Measurements from ENCODE around the gene DLGAP4. TPM values are rescaled to one million over a fixed set of nuclear protein-coding genes. Genes with fewer than 3 reads are reported as not detected.

The DLGAP4 gene
- total and polyA plus RNA-seq, 2 of the 8 experiments (the other 6 are each of a cell fraction or from before 2014, with no cell fraction given) = 41.2 to 57.2 TPM

DNA sequence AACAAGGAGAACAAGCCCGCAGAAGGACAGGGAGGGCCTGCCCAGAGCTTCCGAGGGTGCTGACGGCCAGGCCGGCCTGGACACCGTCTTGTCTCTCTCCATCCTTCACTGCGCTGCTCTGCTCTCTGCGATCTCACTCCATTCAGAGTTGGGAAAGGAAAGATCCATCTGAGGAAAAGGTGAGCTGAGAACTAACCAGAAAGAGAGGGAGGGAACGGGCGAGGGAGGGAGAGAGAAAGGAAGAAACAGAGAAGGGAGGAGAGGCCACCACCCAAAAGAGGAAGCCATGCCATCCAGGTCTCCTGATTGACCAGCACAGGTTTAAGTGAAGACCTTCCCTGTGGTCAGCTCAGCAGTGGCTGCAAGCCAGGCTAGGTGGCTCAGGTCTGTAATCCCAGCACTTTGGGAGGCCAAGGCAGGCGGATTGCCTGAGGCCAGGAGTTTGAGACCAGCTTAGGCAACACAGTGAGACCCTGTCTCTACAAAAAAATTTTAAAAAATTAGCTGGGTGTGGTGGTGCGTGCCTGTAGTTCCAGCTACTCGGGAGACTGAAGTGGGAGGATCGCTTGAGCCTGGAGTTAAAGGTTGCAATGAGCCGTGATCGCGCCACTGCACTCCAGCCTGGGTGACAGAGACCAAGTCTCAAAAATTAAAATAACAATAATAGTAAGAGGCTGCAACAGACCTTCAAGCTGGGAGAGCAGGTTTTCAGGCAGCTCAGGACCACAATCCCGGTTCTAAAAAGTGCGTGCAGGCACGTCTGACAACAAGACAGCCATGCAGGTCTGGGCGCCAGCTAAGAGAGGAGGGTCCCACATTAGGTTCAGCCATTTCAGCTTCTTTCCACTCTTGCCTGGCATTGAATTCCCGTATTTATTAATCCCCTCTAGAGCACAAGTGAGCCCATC lies 34.2 kb upstream of the DLGAP4 start (continued):
- TF ChIP-seq, protein P1, sequence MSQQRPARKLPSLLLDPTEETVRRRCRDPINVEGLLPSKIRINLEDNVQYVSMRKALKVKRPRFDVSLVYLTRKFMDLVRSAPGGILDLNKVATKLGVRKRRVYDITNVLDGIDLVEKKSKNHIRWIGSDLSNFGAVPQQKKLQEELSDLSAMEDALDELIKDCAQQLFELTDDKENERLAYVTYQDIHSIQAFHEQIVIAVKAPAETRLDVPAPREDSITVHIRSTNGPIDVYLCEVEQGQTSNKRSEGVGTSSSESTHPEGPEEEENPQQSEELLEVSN (IDR thresholded peaks at IDR 0.05) = no peak
- no peak for TF ChIP-seq SIX5 (IDR thresholded peaks at IDR 0.05; ENCODE audit: low read depth, low read length)
- no peak for TF ChIP-seq HDAC2 (IDR thresholded peaks at IDR 0.05; ENCODE audit: borderline replicate concordance in 1 of 2, low read depth in 2 of 2, low read length in 2 of 2)
- TF ChIP-seq TEAD4 (IDR thresholded peaks at IDR 0.05; ENCODE audit: low read depth, low read length) = no peak

Data from H1 (cell line).